Measurements from ENCODE around the gene CTSZ. TPM values are rescaled to one million over a fixed set of nuclear protein-coding genes. Genes with fewer than 3 reads are reported as not detected.
A peak's percentile ranks its signal among the peaks of the same experiment; 100 is the strongest.

Gene CTSZ
- total RNA-seq, 1 experiment from 2014 or later, result 37.6 TPM

- no peak overlapping the region for H3K14ac ChIP-seq (ENCODE audit: insufficient read depth, low read length)
- no peak overlapping the region for H2AFZ ChIP-seq (ENCODE audit: low read length)
- no peaks in the 10 kb centered on the region for H3K9me3 ChIP-seq (ENCODE audit: control insufficient read depth, low read depth, low read length)
- no peak overlapping the region for H3K27ac ChIP-seq (ENCODE audit: insufficient read length, low read depth, low read length)
- no peak overlapping the region for H4K8ac ChIP-seq (replicated peaks; ENCODE audit: insufficient read length, low read depth, low read length)
- H3K23ac ChIP-seq (ENCODE audit: insufficient read length, low read depth, low read length), result no peak overlapping the region
- no peaks in the 10 kb centered on the region for H3K27me3 ChIP-seq (ENCODE audit: insufficient read depth, low read length)
- no peaks in the 10 kb centered on the region for H3K79me1 ChIP-seq (ENCODE audit: insufficient read depth, low read depth, low read length, poor library complexity, severe bottlenecking)
- WGBS (ENCODE audit: extremely low coverage, insufficient read length, low lambda C conversion rate), result no CpG with 5 or more reads among the region's 13 CpGs
- no peaks in the 10 kb centered on the region for H4K20me1 ChIP-seq (ENCODE audit: control insufficient read depth, insufficient read depth, insufficient read length)
- H3K36me3 Mint-ChIP-seq (ENCODE audit: insufficient read depth in 1 of 3, low read depth in 3 of 3), result peaks cover 36 to 73% (median 71%) of the 10 kb centered on the region in 3 experiments
- no peak overlapping the region for H3K56ac ChIP-seq (ENCODE audit: insufficient read length, low read depth, low read length)
- peak; percentile 33; the same call in 2 of the 3 replicates for TF ChIP-seq CTCF (conservative IDR thresholded peaks at IDR 0.05)
- H4K91ac ChIP-seq (ENCODE audit: insufficient read length, low read depth, low read length), result no peak overlapping the region
- peak overlapping the region; percentile 58 for H3K4me2 ChIP-seq (ENCODE audit: insufficient read depth, insufficient read length, low read length)
- H2BK120ac ChIP-seq (ENCODE audit: low read depth, low read length, poor library complexity, severe bottlenecking), result no peak overlapping the region
- no peak overlapping the region for H3K9ac ChIP-seq (ENCODE audit: extremely low read depth, insufficient read length, low read length)
- peak overlapping the region; percentile 70 to 96 (median 88); a peak in 6 of 7 replicates for H3K27ac Mint-ChIP-seq
- peaks cover 8% of the 10 kb centered on the region for H3K23me2 ChIP-seq (ENCODE audit: insufficient read length, low read depth, low read length, poor library complexity, severe bottlenecking)
- no peak overlapping the region for H3T11ph ChIP-seq (ENCODE audit: low read length)
- H3K4me1 ChIP-seq (ENCODE audit: insufficient read depth, low read length), result peaks cover 3% of the 10 kb centered on the region
- H3K4ac ChIP-seq (ENCODE audit: low read depth, low read length), result no peak overlapping the region
- H2AK5ac ChIP-seq (ENCODE audit: insufficient read length, low read length), result no peak overlapping the region
- no peak overlapping the region for H2BK15ac ChIP-seq (ENCODE audit: low read depth, low read length)
- no peak for DNase-seq
- H3K18ac ChIP-seq (ENCODE audit: insufficient read length, low read depth, low read length), result no peak overlapping the region
- H3K79me2 ChIP-seq (ENCODE audit: insufficient read depth, low read length), result peaks cover 4% of the 10 kb centered on the region; the same call in 1 of the 2 replicates
- no peak overlapping the region for H2BK5ac ChIP-seq (ENCODE audit: insufficient read length, low read length)
- no peak overlapping the region for H2BK12ac ChIP-seq (ENCODE audit: insufficient read length, low read depth, low read length)
- H3K9me3 Mint-ChIP-seq, result no peaks in the 10 kb centered on the region
- peaks cover 24% of the 10 kb centered on the region for H3K27me3 Mint-ChIP-seq (ENCODE audit: low read depth)
- no peak overlapping the region for H4K5ac ChIP-seq (ENCODE audit: insufficient read length, low read depth, low read length)
- peak overlapping the region; percentile 84 to 93 for H3K4me3 Mint-ChIP-seq
- H2BK20ac ChIP-seq (ENCODE audit: low read depth, low read length, poor library complexity, severe bottlenecking), result no peak overlapping the region
- H3K4me1 Mint-ChIP-seq, result peaks cover 16 to 20% of the 10 kb centered on the region in 2 experiments
These were observed 25.6 kb upstream of the CTSZ start for GRCh38 chr20:59032713-59033059.

Data from H9 (cell line).